NCI-H1048 (cell line): Measurements from ENCODE around the gene PPP4R3B.

Source experiments
- DNase-seq: peaks from one replicate; lab custom pipeline; 2025; lab: John Stamatoyannopoulos, UW

Gene PPP4R3B

GRCh38 chr2:55511508-55512124 is 105.8 kb downstream of the PPP4R3B start:
- no peak for DNase-seq

GRCh38 chr2:55502590-55503141 is 114.8 kb downstream of the PPP4R3B start:
- DNase-seq = no peak

DNA sequence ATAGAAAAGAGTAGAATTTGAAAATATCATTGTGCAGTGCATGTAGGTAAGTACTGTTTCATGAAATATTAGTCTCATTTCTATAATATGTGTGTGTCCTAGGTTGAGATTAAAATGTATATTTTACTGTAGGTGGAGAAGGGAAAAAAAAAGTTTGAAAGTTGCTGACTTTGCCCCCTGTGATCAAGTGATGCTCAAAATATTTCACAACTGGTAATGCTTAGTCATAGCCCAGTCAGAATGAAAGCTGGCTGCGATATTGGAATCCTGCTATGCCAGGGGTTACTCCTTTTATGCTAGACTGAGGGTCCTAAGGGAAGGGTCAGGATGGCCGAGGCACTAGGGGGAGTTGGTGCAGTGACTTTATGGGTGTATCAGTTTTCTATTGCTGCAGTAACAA is 117.4 kb downstream of the PPP4R3B start:
- no peak for DNase-seq

GRCh38 chr2:55498582-55498981 is 118.8 kb downstream of the PPP4R3B start:
- no peak for DNase-seq
